Activated CD8-positive, alpha-beta memory T cell treated with anti-CD3 and anti-CD28 coated beads, Interleukin-2, amount 50 U/mL, for 1 hour (primary cell): Measurements from ENCODE around the gene CREBBP.

Experiments used
- DNase-seq: peaks from one replicate; pipeline ENCODE4 v3.0.0-alpha.2; 2020; ENCODE audit errors: extremely low read depth

CREBBP gene

GRCh38 chr16:3797904-3798811 lies 82.4 kb downstream of the CREBBP start:
- no peak for DNase-seq

- DNase-seq: no peak
Observed at GRCh38 chr16:3797473-3797872, 83.0 kb downstream of the CREBBP start.

- no peak for DNase-seq
Observed at GRCh38 chr16:3793161-3793576, 87.3 kb downstream of the CREBBP start.

- no peak for DNase-seq
Observed at GRCh38 chr16:3792472-3793012, 88.0 kb downstream of the CREBBP start.

GRCh38 chr16:3791701-3792100 lies 88.8 kb downstream of the CREBBP start:
- no peak for DNase-seq

- DNase-seq: no peak
Observed at GRCh38 chr16:3789375-3790099, 91.0 kb downstream of the CREBBP start.

- no peak for DNase-seq
Observed at GRCh38 chr16:3788711-3789374, 91.7 kb downstream of the CREBBP start.

- DNase-seq: no peak
Observed at GRCh38 chr16:3787924-3788661, 92.4 kb downstream of the CREBBP start.

GRCh38 chr16:3785413-3785812 lies 95.1 kb downstream of the CREBBP start:
- no peak for DNase-seq

GRCh38 chr16:3783516-3783915 lies 97.0 kb downstream of the CREBBP start:
- DNase-seq: no peak

GRCh38 chr16:3782566-3782965 lies 97.9 kb downstream of the CREBBP start:
- no peak for DNase-seq

- no peak for DNase-seq
Observed at GRCh38 chr16:3781421-3781820, 99.1 kb downstream of the CREBBP start.

- no peak for DNase-seq
Observed at GRCh38 chr16:3780570-3780969, 99.9 kb downstream of the CREBBP start.

GRCh38 chr16:3776316-3776715 lies 104.2 kb downstream of the CREBBP start:
- DNase-seq: no peak

- no peak for DNase-seq
Observed at GRCh38 chr16:3774819-3775218, 105.7 kb downstream of the CREBBP start.

- no peak for DNase-seq
Observed at GRCh38 chr16:3774156-3774767, 106.3 kb downstream of the CREBBP start.

- DNase-seq: no peak
Observed at GRCh38 chr16:3773663-3774062, 106.8 kb downstream of the CREBBP start.

GRCh38 chr16:3771513-3771912 lies 109.0 kb downstream of the CREBBP start:
- no peak for DNase-seq

GRCh38 chr16:3770530-3770929 lies 110.0 kb downstream of the CREBBP start:
- no peak for DNase-seq

- DNase-seq: no peak
Observed at GRCh38 chr16:3769942-3770341, 110.6 kb downstream of the CREBBP start.

GRCh38 chr16:3769013-3769412 lies 111.5 kb downstream of the CREBBP start:
- DNase-seq: no peak
